ENCODE data around the gene TMEM72. TPM values are rescaled to one million over a fixed set of nuclear protein-coding genes. Genes with fewer than 3 reads are reported as not detected.

Gene TMEM72
- total RNA-seq, 1 experiment from 2014 or later = not detected

GRCh38 chr10:44899450-44900080 lies 11.6 kb upstream of the TMEM72 start:
- ChIA-PET CTCF (interaction anchor here (0.9 kb wide), 1 partner anchor 513 kb away, joined by 5 read pairs; no protein-coding TSS in a partner anchor), POLR2A (interaction anchor here (0.6 kb wide), 1 partner anchor 810 kb away, joined by 3 read pairs; no protein-coding TSS in a partner anchor)
- no TSS peak for BruUV-seq (replicated peaks)
- Histone ChIP-seq H3K4me1 (ENCODE audit: control insufficient read depth, insufficient read depth, low read length) (no peaks in the 10 kb centered on the region), H3K27ac (ENCODE audit: low read length) (no peak overlapping the region), H3K36me3 (ENCODE audit: control insufficient read depth, insufficient read depth, low read length) (no peaks in the 10 kb centered on the region), H3K27me3 (ENCODE audit: control insufficient read depth, insufficient read depth, low read length) (no peaks in the 10 kb centered on the region; the same call in 1 of the 2 replicates), H3K9me3 (ENCODE audit: control insufficient read depth, insufficient read depth, low read depth, low read length) (no peaks in the 10 kb centered on the region; the same call in 1 of the 2 replicates), H3K4me3 (ENCODE audit: low read depth in 2 of 2, low read length in 2 of 2) (no peak overlapping the region)
- TF ChIP-seq TCF7L2 (IDR thresholded peaks at IDR 0.05; ENCODE audit: low read depth, low read length) = no peak
- TF ChIP-seq REST (IDR thresholded peaks at IDR 0.05; ENCODE audit: insufficient read depth in 1 of 2, low read depth in 2 of 2, low read length in 1 of 2) = no peak
- no peak for TF ChIP-seq POLR2AphosphoS5 (IDR thresholded peaks at IDR 0.05; ENCODE audit: low read depth, low read length)
- TF ChIP-seq, protein P1, sequence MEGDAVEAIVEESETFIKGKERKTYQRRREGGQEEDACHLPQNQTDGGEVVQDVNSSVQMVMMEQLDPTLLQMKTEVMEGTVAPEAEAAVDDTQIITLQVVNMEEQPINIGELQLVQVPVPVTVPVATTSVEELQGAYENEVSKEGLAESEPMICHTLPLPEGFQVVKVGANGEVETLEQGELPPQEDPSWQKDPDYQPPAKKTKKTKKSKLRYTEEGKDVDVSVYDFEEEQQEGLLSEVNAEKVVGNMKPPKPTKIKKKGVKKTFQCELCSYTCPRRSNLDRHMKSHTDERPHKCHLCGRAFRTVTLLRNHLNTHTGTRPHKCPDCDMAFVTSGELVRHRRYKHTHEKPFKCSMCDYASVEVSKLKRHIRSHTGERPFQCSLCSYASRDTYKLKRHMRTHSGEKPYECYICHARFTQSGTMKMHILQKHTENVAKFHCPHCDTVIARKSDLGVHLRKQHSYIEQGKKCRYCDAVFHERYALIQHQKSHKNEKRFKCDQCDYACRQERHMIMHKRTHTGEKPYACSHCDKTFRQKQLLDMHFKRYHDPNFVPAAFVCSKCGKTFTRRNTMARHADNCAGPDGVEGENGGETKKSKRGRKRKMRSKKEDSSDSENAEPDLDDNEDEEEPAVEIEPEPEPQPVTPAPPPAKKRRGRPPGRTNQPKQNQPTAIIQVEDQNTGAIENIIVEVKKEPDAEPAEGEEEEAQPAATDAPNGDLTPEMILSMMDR (IDR thresholded peaks at IDR 0.05) = no peak
- TF ChIP-seq SIN3A (IDR thresholded peaks at IDR 0.05; ENCODE audit: borderline replicate concordance, insufficient read depth, low read depth, low read length) = no peak
- DNase-seq (ENCODE audit: low read depth, low spot score) = no peak
- intact Hi-C loops (cut with micrococcal nuclease; ENCODE audit: unreplicated experiment) (no loop called here), in situ Hi-C loops (cut with HindIII; ENCODE audit: low pct_unique_long_range_greater_than_20kb, low sequenced_read_pairs) (no loop called here)
- ATAC-seq = no peak

DNA sequence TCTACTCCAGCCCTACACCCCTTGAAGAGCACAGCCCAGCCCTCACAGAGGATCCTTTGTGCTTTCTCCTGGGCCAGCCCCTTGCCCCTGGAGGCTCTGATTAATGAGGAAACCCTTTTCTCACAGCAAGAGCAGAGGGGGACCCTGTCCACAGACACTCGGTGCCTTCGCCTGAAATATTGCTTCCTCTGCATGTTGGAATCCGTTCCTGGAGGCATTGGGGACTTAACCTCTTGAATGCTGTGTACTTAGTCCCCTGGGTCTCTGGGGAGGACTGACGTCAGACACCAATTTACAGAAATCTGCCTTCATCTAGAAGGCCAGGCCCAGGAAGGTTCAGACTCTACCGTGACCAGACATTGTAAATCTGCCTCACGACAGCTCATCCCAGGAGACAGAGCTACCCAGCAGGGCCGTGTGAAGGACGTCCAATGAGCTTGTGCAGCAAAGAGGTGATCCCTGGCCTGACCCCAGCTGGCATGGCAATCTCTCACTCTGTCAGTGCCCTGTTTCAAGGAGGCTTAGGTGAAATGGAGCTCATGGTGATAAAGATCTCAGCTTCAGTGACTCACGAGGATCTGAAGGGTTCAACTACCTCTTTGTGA lies 8.1 kb upstream of the TMEM72 start:
- no TSS peak for BruUV-seq (replicated peaks)
- DNase-seq (ENCODE audit: low read depth, low spot score) (no peak), ATAC-seq (no peak)
- no peaks in the 10 kb centered on the region for H3K9me3 ChIP-seq (ENCODE audit: control insufficient read depth, insufficient read depth, low read depth, low read length)
- intact Hi-C loops (cut with micrococcal nuclease; ENCODE audit: unreplicated experiment) = no loop called here
- in situ Hi-C loops (cut with HindIII; ENCODE audit: low pct_unique_long_range_greater_than_20kb, low sequenced_read_pairs) = no loop called here
- ChIA-PET CTCF (no interaction called here), POLR2A (no interaction called here)
- no peak for TF ChIP-seq TCF7L2 (IDR thresholded peaks at IDR 0.05; ENCODE audit: low read depth, low read length)
- TF ChIP-seq REST (IDR thresholded peaks at IDR 0.05; ENCODE audit: insufficient read depth in 1 of 2, low read depth in 2 of 2, low read length in 1 of 2) = no peak
- TF ChIP-seq POLR2AphosphoS5 (IDR thresholded peaks at IDR 0.05; ENCODE audit: low read depth, low read length) = no peak
- H3K27ac ChIP-seq (ENCODE audit: low read length) = no peak overlapping the region
- H3K36me3 ChIP-seq (ENCODE audit: control insufficient read depth, insufficient read depth, low read length) = no peaks in the 10 kb centered on the region
- H3K4me3 ChIP-seq (ENCODE audit: low read depth in 2 of 2, low read length in 2 of 2) = no peak overlapping the region
- peaks cover 5% of the 10 kb centered on the region; the same call in 1 of the 2 replicates for H3K27me3 ChIP-seq (ENCODE audit: control insufficient read depth, insufficient read depth, low read length)
- no peaks in the 10 kb centered on the region; the same call in 1 of the 2 replicates for H3K4me1 ChIP-seq (ENCODE audit: control insufficient read depth, insufficient read depth, low read length)
